Daoy (cell line): ENCODE results near the gene ZNF554. TPM values are rescaled to one million over a fixed set of nuclear protein-coding genes. Genes with fewer than 3 reads are reported as not detected.

Experiments used
- DNase-seq: peaks from one replicate; pipeline ENCODE4 v3.0.0-alpha.2; 2015; ENCODE audit warnings: low read depth
- total RNA-seq: library from RNA; depleted of rRNA; stranded (reverse); fragments of >200 nt; shearing (Covaris generic); gene quantifications from 2 replicates; pipeline ENCODE4 v1.2.3, GENCODE V29; 2014; rRNA removed

ZNF554 gene
- total RNA-seq: 1.7 and 1.9 TPM in 2 replicates

DNA sequence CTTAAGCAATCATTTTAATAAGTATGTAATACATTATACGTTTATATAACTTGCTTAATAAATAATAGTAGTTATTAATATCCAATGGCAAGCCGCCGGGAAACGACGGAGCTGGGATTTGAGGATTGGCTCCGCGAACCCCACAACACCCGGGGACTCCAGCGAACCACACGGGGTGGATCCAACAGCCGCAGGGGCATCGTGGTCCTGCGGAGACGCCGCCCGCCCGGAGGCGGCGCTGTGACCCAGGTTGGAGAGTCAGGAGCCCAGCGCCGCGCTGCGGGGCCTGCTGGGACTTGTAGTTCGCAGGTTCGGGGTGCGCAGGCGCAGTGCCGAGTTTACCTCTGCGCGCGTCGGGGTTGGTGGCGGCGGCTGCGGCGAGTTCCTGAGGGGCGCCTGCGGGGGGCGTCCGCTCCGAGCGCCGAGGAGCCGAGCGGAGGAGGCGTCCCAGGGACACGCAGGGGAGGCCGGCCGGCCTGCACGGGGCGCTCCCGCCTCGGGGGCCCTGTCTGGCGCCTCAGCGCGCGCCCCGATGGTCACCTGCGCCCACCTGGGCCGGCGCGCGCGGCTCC is at the start of gene ZNF554:
TSS of gene ZNF554 (plus strand) at position 329 of the 572 bp plus-strand sequence. CDS start at position 533, 204 bp downstream.
- peak; percentile 97 for DNase-seq

DNA sequence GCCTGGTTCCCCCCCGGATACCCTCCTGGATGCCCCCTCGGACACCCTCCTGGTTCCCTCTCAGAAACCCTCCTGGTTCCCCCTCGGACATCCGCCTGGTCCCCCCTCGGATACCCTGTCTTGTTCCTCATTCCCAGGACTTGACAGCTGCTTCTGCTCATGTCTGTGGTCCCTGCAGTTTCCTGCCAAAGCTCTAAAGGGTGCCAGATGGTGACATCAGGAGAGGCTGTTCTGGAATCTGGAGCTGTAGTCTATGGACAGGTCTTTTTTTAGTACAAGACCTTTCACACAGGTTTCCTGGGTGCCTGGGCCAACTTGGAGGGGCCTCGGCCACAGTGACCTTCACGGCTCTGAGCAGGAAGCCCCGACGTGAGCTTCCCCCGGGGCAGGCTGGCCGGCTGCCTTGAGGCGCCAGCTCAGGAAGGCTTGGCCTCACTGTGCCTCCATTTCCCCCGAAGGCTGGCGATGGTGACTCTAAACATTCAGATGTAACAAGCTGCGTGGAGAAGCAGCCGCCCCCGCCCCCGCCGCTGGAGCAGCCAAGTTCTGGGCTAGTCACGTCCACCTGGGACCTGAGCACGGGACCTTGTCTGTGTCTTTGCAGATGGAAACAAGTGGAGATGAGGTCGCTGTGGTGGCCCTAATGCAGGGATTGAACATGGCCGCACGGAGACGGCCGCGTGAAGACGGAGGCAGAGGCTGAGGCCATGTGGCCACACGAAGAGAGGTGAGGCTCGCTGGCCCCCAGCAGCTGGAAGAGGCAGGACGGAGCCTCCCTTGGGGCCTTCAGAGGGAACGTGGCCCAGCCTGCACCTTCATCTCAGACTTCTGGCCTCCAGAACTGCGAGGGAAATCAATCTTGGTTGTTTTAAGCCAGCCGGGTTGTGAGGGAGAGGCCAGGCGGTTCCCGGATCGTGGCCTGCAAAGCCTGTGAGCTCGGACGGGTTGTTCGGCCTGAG is 49.3 kb upstream of the ZNF554 start:
- no peak for DNase-seq

DNA sequence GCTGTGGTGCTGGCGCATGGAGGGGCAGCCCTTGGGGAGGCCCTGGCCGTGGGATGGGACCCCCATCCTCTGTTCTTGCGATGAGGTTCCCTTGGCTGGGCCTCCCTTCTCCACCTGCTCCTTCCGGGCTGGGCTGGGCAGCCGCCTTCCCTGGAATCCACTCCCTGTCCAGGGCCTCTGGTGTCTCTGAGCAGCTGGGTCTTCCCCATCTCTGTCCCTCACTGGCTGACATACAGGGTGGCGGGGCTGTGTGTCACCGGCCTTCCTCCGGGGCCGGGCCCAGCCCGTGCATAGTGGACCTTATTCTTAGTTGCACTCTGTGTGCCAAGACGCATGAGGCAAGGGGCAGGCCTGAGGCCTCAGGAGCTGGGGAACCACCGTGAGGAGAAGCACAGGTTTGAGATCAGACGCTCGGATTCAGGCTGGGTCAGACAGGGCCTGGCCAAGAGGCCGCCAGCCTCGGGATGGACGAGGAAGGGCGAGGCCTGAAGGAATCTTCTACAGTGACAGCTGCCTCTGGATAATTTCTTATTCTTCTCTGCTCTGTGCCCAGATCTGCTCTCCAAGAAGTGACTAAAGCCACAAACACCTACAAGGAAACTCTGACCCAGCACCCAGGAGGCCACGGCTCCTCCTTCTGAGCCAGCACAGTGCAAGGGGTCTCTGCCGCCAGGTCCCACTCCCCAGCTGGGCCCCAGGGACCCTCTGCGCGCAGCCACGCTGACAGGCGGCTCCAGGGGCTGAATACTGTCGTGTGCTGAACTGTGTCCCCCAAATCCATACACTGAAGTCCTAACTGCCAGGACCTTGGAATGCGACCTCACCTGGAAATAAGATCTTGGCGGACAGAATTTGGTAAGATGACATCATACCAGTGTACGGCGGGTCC is 47.6 kb upstream of the ZNF554 start:
- DNase-seq: no peak

DNA sequence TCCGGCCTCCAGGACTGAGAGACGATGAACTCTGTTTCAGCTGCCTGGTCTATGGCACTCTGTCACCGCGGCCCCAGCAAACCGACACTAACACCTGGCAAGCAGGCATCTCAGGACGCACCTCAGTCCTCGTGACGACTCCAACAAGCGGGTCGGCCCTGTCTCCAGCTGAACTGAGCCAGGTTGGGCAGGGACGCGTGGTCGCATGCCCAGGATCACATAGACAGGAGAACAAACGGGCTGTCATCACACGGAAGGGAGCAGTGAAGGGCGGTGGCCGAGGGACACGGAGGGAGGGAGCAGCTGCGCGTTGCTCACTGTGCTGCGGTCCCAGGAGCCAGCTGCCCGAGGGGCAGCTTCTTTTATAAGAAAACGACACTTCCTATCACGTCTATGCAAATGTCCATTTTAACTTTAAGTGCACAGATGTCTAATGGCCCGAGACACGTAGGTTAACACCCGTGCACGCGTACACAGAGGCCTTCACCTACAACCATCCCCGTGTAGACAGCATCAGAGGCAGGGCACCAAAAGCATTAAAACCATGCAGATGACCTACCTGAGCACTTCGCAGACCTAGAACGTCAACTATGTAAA is 45.5 kb upstream of the ZNF554 start:
- no peak for DNase-seq

DNA sequence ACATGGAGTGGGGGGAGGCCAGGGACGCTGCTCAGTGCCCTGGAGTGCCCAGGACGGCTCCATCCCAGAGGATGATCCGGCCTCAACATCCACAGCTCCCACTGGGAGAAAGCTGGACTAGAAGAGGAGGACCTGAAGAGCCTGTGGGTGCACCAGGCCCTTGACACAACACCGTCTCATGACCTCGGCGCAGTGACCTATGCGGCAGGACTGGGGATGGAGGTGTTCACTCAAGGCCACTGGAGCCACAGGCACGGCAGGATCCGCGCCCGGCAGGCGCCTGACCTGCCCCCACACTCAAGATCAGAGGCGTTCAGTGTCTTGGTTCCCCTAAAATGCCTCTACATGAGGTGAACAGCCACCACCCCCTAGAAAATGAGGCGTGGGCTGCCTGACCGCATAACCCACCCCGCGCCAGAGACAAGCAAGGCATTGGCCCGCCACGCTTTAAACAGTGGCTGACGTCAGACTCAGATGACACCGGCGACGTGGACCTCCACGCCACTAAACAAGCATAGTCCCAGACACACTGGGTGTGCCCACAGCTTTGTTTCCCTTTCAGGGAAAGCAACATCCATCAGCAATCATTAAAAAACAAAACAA is 44.6 kb upstream of the ZNF554 start:
- no peak for DNase-seq

DNA sequence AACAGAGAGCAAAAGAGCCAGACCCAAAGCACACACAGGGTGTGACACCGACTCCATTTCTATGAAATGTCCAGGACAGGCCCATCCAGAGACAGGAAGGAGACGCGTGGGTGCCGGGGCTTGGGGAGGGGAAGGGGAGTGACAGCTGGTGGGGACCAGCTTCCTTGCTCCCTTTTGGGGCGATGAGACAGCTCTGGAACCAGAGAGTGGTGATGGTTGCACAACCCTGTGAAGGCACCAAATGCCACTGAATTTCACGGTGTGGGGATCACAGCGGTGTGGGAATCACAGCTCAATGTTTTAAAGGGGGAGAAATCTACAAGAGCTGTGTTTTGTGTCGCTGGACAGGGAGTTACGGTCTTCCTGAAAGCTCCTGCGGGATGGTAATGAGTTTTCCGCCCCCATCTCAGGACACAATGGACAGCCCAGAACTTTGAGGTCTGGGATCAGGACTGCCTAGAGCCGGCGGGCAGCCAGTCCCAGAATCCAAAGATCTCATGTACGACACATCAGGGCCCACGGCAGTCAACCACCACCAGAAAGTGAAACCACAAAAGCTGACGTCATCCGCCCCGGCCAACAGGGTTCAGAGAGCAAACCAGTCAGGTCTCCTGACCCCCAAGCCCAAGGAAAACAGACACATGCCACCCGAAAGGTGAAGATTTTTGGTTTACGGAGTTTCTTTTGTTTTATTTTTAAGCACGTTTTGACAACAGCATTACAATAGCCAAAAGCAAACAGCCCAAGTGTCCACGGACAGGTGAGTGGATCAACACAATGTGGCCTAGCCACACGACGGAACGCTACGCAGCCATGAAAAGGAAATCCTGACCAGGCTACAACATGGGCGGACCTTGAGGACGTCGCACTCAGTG is 43.9 kb upstream of the ZNF554 start:
- peak; percentile 69 for DNase-seq

DNA sequence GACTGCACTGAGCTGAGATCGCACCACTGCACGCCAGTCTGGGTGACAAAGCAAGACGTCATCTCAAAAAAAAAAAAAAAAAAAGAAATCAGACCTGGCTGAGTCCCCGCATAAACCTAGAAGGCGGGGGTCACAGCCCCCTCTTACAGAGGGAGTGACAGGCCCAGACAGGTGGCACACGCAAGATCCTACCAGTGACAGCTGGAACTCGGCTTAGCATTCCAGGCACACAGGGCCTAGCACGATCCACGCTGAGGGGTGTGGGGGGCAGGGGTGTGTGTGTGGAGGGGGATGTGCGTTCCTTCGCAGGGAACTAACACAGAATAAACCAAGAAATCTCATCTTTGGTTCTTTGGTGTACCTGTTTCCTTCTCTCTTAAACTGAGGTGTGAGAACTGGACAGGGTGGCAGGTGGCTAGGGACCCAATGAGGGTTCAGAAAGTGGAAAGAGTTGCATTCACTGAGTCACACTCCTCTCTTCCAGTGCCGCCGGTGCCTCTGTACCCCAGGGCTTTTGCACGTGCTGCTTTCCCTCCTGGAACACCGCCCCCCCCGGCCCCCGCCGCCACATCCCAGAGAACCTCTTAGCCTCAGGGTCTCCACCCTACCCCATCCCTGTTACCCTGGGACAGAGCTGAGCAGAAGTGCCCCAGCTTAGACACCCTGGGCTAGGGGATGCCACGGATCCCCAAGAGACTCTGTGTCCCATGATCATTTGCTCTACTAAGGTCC is 41.5 kb upstream of the ZNF554 start:
- DNase-seq: no peak

DNA sequence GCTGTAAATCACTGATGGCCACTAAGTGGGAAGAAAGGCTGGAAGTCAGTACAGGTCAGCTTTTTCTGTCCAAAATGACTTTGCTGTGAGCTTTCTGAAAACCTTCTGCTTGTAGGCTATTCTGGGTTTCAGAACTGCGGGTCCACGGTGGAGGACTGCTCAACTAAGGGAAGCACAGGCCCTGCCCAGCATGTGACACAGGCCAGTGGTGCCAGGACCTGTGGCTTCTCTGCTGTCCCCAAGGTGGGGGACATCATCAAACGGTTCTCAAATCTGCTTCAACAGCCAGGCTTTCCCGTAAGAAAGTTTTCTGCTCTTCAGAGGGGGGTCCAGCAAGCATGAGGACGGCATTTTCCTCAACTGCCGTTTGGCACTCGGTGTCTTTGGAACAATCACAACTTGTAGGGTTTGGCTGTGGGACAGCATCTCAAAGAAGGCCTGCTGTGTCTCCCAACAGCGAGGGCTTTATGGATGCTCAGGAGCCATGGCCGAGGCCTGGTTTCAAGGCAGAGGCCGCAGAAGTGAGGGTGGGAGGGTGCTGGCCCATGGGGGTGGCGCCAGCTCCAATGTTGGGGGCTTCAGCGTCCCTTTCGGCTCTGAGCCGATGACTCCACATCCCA is 40.4 kb upstream of the ZNF554 start:
- DNase-seq: no peak

DNA sequence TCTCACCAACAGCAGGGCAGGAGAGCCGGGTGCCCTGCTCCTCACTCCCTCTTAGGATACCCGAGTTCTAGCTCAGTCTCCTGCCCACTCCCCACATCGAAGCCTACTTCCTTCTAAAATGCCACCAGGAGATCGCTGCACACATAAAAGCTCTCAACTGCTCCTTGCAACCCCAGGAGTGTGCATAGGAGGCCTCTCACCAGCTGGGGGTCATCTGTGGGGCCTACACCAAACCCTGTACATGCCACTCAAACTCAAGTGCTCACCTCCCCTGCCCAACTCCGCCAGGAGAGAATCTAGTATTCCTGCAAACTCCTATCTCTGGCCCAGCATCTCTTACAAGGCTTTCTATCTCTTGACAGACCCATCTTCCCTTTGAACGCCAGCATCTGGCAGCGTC is 39.4 kb upstream of the ZNF554 start:
- no peak for DNase-seq

DNA sequence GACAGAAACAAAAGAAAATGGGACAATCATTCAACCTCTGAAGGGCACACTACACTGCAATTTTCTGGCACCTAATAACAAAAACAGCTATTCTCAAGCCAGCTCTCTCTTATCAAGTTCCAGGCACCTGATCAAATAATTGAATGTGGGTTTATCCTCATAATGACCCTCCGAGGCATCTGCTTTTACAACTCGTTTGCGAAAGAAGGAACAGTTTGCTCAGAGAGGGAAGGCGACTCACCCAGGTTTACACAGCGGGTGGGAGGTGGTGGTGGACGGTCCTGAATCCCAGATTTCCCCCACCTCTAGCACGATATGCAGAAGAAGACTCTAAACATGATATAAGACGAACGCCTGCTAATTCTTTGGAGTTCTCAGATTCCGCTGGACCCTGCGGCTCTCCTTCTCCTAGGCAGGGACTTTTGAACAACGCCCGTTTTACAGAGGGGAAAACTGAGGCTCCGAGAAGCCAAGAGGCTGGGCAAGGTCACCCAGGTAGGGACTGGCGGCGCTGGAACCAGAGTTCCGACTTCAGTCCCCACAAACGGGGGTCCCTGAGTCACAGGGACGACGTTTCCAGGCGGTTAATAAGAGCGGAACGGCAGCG is 37.2 kb upstream of the ZNF554 start:
- no peak for DNase-seq

DNA sequence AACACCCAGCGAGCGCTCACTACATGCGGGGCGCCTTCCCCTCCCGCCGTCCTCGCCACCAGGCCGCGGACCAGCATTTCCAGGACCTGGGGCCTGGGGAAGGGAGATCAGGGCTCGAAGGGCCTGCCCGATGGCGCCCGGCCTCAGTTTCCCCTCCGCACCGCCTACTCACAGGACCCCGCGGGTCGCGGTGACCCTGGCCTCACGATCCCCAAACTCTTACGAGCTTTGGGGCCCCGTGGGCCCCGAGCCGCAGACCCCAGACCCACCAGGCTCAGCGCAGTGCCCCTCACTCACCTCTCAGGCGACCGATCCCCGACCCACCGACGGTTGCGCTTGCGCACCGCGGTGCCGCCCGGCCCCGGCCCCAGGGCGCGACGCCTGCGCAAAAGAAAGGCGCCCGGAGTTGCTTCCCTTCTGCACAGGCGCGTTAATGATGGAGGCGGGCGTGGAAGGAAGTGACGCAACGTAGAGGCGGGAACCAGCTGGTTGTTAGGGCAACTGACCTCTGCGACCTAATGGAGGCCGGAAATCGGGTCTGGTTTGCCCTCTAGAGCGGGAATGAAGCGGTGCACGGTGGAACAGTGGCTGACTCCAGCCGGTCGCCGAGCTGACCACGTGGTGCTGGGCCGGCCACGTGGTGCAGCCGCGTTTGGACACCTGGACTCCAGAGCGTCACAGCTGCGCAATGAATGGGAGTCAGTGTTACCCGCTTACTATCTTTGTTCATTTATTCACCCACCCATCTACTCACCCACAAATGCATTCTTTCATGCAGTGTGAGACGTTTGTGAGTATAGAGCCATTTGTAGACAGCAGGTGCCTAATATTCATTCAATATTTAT is 36.5 kb upstream of the ZNF554 start, which contains the start of gene SGTA:
TSS of gene SGTA (minus strand) at position 338 of the 845 bp plus-strand sequence. CDS start 14,205 bp downstream, outside the sequence.
- peak; percentile 99 for DNase-seq

DNA sequence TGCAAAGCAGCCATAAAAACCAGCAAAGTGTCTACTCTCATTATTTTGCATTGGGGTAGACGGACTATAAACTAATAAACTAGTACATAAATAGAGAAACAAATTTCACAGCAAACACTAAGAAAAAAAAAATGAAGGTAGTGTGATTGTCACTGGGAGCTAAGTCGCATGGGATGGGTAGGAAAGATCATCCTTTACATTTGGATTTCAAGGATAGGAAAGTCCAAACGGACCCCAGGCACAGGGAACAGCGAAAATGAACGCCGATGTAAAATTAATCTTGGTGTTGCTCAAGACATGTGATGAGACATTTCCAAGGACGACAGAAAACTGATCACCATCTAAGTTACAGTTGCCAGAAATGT is 35.9 kb upstream of the ZNF554 start:
- DNase-seq: no peak

DNA sequence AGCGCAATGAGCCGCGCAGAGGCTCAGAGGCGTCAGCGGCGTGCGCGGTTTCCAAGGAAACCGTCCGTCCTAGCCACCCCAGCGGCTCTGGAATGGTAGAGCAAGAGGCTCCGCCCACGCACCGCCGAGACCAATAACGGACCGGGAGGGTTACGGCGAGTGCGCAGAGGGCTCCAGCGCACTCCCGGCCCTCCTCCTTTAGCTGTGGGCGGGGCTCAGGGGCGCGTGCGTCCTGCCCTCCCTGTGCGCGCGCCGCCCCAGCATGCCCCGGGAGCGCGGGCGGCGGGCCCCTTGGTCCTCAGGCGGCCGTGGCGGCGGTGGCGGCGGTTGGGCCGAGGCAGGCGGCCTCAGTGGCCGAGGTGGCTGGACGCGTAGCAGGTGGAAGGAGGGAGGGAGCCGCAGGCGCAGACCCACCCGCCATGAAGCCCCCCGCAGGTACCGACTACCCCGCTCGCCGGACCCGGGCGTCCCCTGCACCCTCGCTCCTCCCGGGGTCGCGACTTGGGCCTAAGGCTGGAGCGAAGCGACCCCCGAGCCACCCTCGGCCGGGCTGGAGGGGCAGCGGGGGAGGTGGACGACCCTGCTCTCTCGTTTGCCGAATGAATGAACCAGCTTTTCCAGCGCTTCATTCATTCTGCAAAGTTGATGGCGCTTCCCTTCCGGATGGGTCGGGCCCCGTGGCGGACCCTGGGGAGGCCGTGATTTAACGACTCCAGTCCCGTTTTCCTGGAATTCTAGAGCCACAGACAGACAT is 34.2 kb upstream of the ZNF554 start, which contains the start of gene THOP1:
TSS of gene THOP1 (plus strand) at position 260 of the 754 bp plus-strand sequence. CDS start at position 420, 160 bp downstream.
- DNase-seq: peak; percentile 100

DNA sequence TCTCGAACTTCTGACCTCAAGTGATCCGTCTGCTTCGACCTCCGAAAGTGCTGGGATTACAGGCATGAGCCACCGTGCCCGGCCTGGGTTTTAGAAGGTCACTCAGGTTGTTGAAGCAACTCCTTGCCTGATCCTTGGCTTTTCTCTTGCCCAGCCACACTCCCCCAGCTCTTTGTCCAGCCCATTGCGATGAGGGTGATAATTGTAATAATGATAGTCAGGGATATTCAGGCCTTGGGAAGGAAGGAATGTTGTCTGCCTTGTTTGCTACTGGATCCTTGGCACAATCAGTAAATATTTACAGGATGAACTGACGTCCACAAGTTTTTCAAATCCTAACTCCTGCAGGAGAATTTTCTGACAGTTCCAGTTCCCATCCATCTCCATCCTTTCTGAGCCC is 32.6 kb upstream of the ZNF554 start:
- no peak for DNase-seq

DNA sequence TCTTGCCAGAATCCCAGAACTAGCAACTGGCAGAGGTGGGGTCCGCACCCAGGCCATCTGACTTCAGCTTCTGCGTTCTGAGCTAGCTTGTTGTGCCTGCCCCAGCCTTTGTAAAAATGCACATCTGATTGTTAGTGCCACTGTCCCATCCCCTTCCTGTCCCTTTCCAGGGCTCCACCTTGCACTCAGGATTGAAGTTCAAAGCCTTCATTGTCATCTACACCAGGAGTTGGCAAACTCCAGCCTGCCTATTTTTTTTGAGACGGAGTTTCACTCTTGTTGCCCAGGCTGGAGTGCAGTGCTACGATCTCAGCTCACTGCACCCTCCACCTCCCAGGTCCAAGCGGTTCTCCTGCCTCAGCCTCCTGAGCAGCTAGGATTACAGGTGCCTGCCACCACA is 31.4 kb upstream of the ZNF554 start:
- no peak for DNase-seq

DNA sequence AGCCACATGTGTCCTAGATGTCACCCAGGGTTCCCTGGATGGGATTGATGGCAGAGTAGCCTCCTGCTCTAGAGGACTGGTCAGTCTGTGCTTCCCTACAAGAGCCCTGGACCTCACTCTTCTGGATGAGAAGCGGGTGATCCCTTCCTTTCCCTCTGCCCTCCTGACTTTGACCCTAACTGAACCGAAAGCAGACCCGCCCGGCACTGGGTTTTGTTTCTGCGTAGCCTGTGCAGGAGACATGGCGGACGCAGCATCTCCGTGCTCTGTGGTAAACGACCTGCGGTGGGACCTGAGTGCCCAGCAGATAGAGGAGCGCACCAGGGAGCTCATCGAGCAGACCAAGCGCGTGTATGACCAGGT is 29.5 kb upstream of the ZNF554 start:
- no peak for DNase-seq
